Peyer's patch (tissue), 4 donors: ENCODE measurements around the gene MAML3.

Experiments
- POLR2A ChIP-seq, 2 donors: fragments of 450-650 bp; IDR thresholded peaks; one replicate each; pipeline ENCODE4 v1.5.1; 2017; ENCODE audit warnings: antibody characterized with exemption in 2 of 2, mild to moderate bottlenecking in 2 of 2, moderate library complexity in 2 of 2
- TF ChIP-seq, protein P1 (sequence below), 6 experiments: fragments of 450-650 bp in 4 of 6; fragments of 200-600 bp in 2 of 6; sonication (generic) in 1 of 6; IDR thresholded peaks; one replicate each; pipeline ENCODE4 v1.5.1; 2017 to 2019; ENCODE audit warnings: antibody characterized with exemption in 6 of 6, mild to moderate bottlenecking in 3 of 6, moderate library complexity in 1 of 6

DNA sequence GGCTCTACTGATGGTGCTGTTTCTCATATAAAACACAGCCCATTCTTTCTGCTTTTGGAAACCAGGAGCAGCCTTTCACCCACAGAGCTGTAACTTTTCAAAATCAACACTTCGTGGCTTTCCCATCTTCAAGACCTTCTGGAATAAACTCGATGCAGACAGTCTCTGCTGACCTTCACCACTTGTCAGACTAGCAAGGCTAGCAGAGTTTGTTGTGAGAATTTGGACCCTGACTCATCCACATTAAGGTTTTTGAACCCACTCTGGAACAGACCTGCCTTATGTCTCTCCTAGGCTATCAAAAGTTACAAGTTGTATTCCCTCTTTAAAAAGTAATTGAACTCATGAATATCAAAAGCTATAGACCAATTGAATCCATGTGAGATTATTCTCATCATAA, 88.6 kb downstream of the MAML3 start:
- TF ChIP-seq, protein P1, sequence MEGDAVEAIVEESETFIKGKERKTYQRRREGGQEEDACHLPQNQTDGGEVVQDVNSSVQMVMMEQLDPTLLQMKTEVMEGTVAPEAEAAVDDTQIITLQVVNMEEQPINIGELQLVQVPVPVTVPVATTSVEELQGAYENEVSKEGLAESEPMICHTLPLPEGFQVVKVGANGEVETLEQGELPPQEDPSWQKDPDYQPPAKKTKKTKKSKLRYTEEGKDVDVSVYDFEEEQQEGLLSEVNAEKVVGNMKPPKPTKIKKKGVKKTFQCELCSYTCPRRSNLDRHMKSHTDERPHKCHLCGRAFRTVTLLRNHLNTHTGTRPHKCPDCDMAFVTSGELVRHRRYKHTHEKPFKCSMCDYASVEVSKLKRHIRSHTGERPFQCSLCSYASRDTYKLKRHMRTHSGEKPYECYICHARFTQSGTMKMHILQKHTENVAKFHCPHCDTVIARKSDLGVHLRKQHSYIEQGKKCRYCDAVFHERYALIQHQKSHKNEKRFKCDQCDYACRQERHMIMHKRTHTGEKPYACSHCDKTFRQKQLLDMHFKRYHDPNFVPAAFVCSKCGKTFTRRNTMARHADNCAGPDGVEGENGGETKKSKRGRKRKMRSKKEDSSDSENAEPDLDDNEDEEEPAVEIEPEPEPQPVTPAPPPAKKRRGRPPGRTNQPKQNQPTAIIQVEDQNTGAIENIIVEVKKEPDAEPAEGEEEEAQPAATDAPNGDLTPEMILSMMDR (IDR thresholded peaks at IDR 0.05): no peak
- no peak for TF ChIP-seq POLR2A (IDR thresholded peaks at IDR 0.05)
